ENCODE measurements around the gene TOM1L2.

The TOM1L2 gene

DNA sequence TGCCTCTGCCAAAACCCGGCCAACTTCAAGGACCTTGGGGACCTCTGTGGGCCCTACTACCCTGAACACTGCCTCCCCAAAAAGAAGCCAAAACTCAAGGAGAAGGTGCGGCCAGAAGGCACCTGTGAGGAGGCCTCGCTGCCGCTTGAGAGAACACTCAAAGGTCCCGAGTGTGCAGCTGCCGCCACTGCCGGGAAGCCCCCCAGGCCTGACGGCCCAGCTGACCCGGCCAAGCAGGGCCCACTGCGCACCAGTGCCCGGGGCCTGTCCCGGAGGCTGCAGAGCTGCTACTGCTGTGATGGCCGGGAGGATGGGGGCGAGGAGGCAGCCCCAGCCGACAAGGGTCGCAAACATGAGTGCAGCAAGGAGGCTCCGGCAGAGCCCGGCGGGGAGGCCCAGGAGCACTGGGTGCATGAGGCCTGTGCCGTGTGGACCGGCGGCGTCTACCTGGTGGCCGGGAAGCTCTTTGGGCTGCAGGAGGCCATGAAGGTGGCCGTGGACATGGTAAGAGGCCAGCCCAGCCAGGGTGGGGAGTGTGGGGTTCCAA, 174.1 kb downstream of the TOM1L2 start:
- ChIA-PET POLR2A (no interaction called here), CTCF (no interaction called here)
- no peak for DNase-seq (ENCODE audit: extremely low spot score)
- TF ChIP-seq CTBP1 (IDR thresholded peaks at IDR 0.05; ENCODE audit: borderline replicate concordance) (no peak), ARNT (IDR thresholded peaks at IDR 0.05) (no peak), FOXA1 (IDR thresholded peaks at IDR 0.05) (no peak), SUZ12 (IDR thresholded peaks at IDR 0.05) (no peak), ZNF384 (IDR thresholded peaks at IDR 0.05) (no peak), TARDBP (IDR thresholded peaks at IDR 0.05) (no peak), FOXK2 (IDR thresholded peaks at IDR 0.05) (no peak), SP1 (IDR thresholded peaks at IDR 0.05) (no peak), BHLHE40 (IDR thresholded peaks at IDR 0.05; ENCODE audit: borderline replicate concordance) (no peak), L3MBTL2 (conservative IDR thresholded peaks at IDR 0.05) (no peak), NFRKB (IDR thresholded peaks at IDR 0.05) (no peak), LEF1 (IDR thresholded peaks at IDR 0.05; ENCODE audit: borderline replicate concordance) (no peak), ELF4 (IDR thresholded peaks at IDR 0.05) (no peak), FOXM1 (IDR thresholded peaks at IDR 0.05; ENCODE audit: borderline replicate concordance) (no peak), HDGF (IDR thresholded peaks at IDR 0.05; ENCODE audit: borderline replicate concordance) (no peak)
- TF ChIP-seq, protein P1, sequence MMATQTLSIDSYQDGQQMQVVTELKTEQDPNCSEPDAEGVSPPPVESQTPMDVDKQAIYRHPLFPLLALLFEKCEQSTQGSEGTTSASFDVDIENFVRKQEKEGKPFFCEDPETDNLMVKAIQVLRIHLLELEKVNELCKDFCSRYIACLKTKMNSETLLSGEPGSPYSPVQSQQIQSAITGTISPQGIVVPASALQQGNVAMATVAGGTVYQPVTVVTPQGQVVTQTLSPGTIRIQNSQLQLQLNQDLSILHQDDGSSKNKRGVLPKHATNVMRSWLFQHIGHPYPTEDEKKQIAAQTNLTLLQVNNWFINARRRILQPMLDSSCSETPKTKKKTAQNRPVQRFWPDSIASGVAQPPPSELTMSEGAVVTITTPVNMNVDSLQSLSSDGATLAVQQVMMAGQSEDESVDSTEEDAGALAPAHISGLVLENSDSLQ (IDR thresholded peaks at IDR 0.05), result no peak

DNA sequence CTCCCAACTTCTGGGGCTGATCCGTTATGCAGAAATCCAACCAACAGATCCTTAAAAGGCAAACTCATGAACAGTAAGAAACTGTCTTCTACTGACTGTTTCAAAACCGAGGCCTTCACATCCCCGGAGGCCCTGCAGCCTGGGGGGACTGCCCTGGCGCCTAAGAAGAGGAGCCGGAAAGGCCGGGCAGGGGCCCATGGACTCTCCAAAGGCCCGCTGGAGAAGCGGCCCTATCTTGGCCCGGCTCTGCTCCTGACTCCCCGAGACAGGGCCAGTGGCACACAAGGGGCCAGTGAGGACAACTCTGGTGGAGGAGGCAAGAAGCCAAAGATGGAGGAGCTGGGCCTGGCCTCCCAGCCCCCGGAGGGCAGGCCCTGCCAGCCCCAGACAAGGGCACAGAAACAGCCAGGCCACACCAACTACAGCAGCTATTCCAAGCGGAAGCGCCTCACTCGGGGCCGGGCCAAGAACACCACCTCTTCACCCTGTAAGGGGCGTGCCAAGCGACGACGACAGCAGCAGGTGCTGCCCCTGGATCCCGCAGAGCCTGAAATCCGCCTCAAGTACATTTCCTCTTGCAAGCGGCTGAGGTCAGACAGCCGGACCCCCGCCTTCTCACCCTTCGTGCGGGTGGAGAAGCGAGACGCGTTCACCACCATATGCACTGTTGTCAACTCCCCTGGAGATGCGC, 174.9 kb downstream of the TOM1L2 start:
- ChIA-PET POLR2A (interaction anchor here (1.0 kb wide), 1 partner anchor 13 kb away, joined by 3 read pairs; no protein-coding TSS in a partner anchor), CTCF (interaction anchor here (1.2 kb wide), 1 partner anchor 117 kb away, joined by 3 read pairs; no protein-coding TSS in a partner anchor)
- DNase-seq (ENCODE audit: extremely low spot score), result no peak
- TF ChIP-seq BHLHE40 (IDR thresholded peaks at IDR 0.05; ENCODE audit: borderline replicate concordance), result no peak
- TF ChIP-seq FOXK2 (IDR thresholded peaks at IDR 0.05), result no peak
- TF ChIP-seq, protein P1 (IDR thresholded peaks at IDR 0.05), result no peak
- no peak for TF ChIP-seq HDGF (IDR thresholded peaks at IDR 0.05; ENCODE audit: borderline replicate concordance)
- TF ChIP-seq NFRKB (IDR thresholded peaks at IDR 0.05), result no peak
- no peak for TF ChIP-seq CTBP1 (IDR thresholded peaks at IDR 0.05; ENCODE audit: borderline replicate concordance)
- no peak for TF ChIP-seq LEF1 (IDR thresholded peaks at IDR 0.05; ENCODE audit: borderline replicate concordance)
- TF ChIP-seq ELF4 (IDR thresholded peaks at IDR 0.05), result no peak
- TF ChIP-seq SUZ12 (IDR thresholded peaks at IDR 0.05), result no peak
- TF ChIP-seq ZNF384 (IDR thresholded peaks at IDR 0.05), result no peak
- TF ChIP-seq TARDBP (IDR thresholded peaks at IDR 0.05), result no peak
- no peak for TF ChIP-seq L3MBTL2 (conservative IDR thresholded peaks at IDR 0.05)
- no peak for TF ChIP-seq FOXM1 (IDR thresholded peaks at IDR 0.05; ENCODE audit: borderline replicate concordance)
- no peak for TF ChIP-seq ARNT (IDR thresholded peaks at IDR 0.05)

DNA sequence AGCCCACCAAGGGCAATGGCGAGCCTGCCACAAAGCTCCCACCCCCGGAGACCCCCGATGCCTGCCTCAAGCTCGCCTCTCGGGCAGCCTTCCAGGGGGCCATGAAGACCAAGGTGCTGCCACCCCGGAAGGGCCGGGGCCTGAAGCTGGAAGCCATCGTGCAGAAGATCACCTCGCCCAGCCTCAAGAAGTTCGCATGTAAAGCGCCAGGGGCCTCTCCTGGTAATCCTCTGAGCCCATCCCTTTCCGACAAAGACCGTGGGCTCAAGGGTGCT, 175.5 kb downstream of the TOM1L2 start:
- DNase-seq (ENCODE audit: extremely low spot score), result no peak
- TF ChIP-seq HDGF (IDR thresholded peaks at IDR 0.05; ENCODE audit: borderline replicate concordance) (no peak), L3MBTL2 (conservative IDR thresholded peaks at IDR 0.05) (no peak), TARDBP (IDR thresholded peaks at IDR 0.05) (no peak), ZNF384 (IDR thresholded peaks at IDR 0.05) (no peak), FOXK2 (IDR thresholded peaks at IDR 0.05) (no peak), FOXM1 (IDR thresholded peaks at IDR 0.05; ENCODE audit: borderline replicate concordance) (no peak), SP1 (IDR thresholded peaks at IDR 0.05) (no peak), ARNT (IDR thresholded peaks at IDR 0.05) (no peak), FOXA1 (IDR thresholded peaks at IDR 0.05) (no peak), BHLHE40 (IDR thresholded peaks at IDR 0.05; ENCODE audit: borderline replicate concordance) (no peak), SUZ12 (IDR thresholded peaks at IDR 0.05) (no peak), CTBP1 (IDR thresholded peaks at IDR 0.05; ENCODE audit: borderline replicate concordance) (no peak), NFRKB (IDR thresholded peaks at IDR 0.05) (no peak)
- TF ChIP-seq, protein P1 (IDR thresholded peaks at IDR 0.05), result no peak
- ChIA-PET CTCF (interaction anchor here (1.2 kb wide), 1 partner anchor 116 kb away, joined by 3 read pairs; no protein-coding TSS in a partner anchor), POLR2A (interaction anchor here (1.0 kb wide), 1 partner anchor 13 kb away, joined by 3 read pairs; no protein-coding TSS in a partner anchor)

DNA sequence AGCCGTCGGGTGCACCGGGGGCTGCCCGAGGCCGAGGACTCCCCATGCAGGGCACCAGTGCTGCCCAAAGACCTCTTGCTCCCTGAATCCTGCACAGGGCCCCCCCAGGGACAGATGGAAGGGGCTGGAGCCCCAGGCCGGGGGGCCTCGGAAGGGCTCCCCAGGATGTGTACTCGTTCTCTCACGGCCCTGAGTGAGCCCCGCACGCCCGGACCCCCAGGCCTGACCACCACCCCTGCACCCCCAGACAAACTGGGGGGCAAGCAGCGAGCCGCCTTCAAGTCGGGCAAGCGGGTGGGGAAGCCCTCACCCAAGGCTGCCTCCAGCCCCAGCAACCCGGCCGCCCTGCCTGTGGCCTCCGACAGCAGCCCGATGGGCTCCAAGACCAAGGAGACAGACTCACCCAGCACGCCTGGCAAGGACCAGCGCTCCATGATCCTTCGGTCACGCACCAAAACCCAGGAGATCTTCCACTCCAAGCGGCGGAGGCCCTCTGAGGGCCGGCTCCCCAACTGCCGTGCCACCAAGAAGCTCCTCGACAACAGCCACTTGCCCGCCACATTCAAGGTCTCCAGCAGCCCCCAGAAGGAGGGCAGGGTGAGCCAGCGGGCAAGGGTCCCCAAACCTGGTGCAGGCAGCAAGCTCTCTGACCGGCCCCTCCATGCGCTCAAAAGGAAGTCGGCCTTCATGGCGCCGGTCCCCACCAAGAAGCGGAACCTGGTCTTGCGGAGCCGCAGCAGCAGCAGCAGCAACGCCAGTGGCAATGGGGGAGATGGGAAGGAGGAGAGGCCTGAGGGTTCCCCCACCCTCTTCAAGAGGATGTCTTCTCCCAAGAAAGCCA, 176.0 kb downstream of the TOM1L2 start:
- ChIA-PET CTCF (interaction anchor here (1.2 kb wide), 1 partner anchor 115 kb away, joined by 3 read pairs; no protein-coding TSS in a partner anchor), POLR2A (interaction anchor here (1.1 kb wide), 1 partner anchor 40 kb away, joined by 3 read pairs; the partner anchor contains the start of gene SREBF1)
- no peak for TF ChIP-seq ZNF384 (IDR thresholded peaks at IDR 0.05)
- TF ChIP-seq LEF1 (IDR thresholded peaks at IDR 0.05; ENCODE audit: borderline replicate concordance), result no peak
- no peak for TF ChIP-seq FOXK2 (IDR thresholded peaks at IDR 0.05)
- TF ChIP-seq CTBP1 (IDR thresholded peaks at IDR 0.05; ENCODE audit: borderline replicate concordance), result no peak
- TF ChIP-seq ELF4 (IDR thresholded peaks at IDR 0.05), result no peak
- TF ChIP-seq, protein P1 (IDR thresholded peaks at IDR 0.05), result no peak
- TF ChIP-seq TARDBP (IDR thresholded peaks at IDR 0.05), result no peak
- TF ChIP-seq ARNT (IDR thresholded peaks at IDR 0.05), result no peak
- TF ChIP-seq L3MBTL2 (conservative IDR thresholded peaks at IDR 0.05), result no peak
- no peak for TF ChIP-seq SP1 (IDR thresholded peaks at IDR 0.05)
- TF ChIP-seq HDGF (IDR thresholded peaks at IDR 0.05; ENCODE audit: borderline replicate concordance), result no peak
- TF ChIP-seq FOXM1 (IDR thresholded peaks at IDR 0.05; ENCODE audit: borderline replicate concordance), result no peak
- TF ChIP-seq SUZ12 (IDR thresholded peaks at IDR 0.05), result no peak
- no peak for TF ChIP-seq FOXA1 (IDR thresholded peaks at IDR 0.05)
- TF ChIP-seq BHLHE40 (IDR thresholded peaks at IDR 0.05; ENCODE audit: borderline replicate concordance), result no peak
- no peak for DNase-seq (ENCODE audit: extremely low spot score)
